Measurements from ENCODE around the gene MAST4.
"Not testable (repeated sequence)": the region's sequence is repeated elsewhere in the genome, so short reads cannot be mapped to it uniquely, and the experiment has no call there.

MAST4 gene

GRCh38 chr5:66744040-66744439, 147.8 kb downstream of the MAST4 start:
- TF ChIP-seq CTCF (IDR thresholded peaks at IDR 0.05; ENCODE audit: unreplicated experiment in 3 of 3), result no peak
- Mint-ChIP-seq H3K27me3 (ENCODE audit: low read depth) (peaks cover 4% of the 10 kb centered on the region), H3K9me3 (peaks cover 15% of the 10 kb centered on the region), H3K27ac (no peak overlapping the region), H3K36me3 (ENCODE audit: low read depth) (peaks cover 6% of the 10 kb centered on the region), H3K4me3 (no peak overlapping the region), H3K4me1 (peaks cover 27% of the 10 kb centered on the region)

- Mint-ChIP-seq H3K27me3 (ENCODE audit: low read depth) (peaks cover 4% of the 10 kb centered on the region), H3K9me3 (peaks cover 20% of the 10 kb centered on the region), H3K4me1 (peaks cover 14% of the 10 kb centered on the region), H3K36me3 (ENCODE audit: low read depth) (peaks cover 16% of the 10 kb centered on the region), H3K4me3 (no peak overlapping the region), H3K27ac (no peak overlapping the region)
- no peak for TF ChIP-seq CTCF (IDR thresholded peaks at IDR 0.05; ENCODE audit: unreplicated experiment in 3 of 3)
These were observed 149.1 kb downstream of the MAST4 start for GRCh38 chr5:66745297-66745696.

- H3K9me3 Mint-ChIP-seq, result peaks cover 23% of the 10 kb centered on the region
- H3K36me3 Mint-ChIP-seq (ENCODE audit: low read depth), result peaks cover 16% of the 10 kb centered on the region
- H3K4me1 Mint-ChIP-seq, result peaks cover 3% of the 10 kb centered on the region
- no peak for TF ChIP-seq CTCF (IDR thresholded peaks at IDR 0.05; ENCODE audit: unreplicated experiment in 3 of 3)
- H3K27me3 Mint-ChIP-seq (ENCODE audit: low read depth), result peaks cover 4% of the 10 kb centered on the region
- H3K27ac Mint-ChIP-seq, result no peak overlapping the region
- H3K4me3 Mint-ChIP-seq, result no peak overlapping the region
These were observed 151.4 kb downstream of the MAST4 start for GRCh38 chr5:66747607-66748006.

GRCh38 chr5:66752668-66753067, 156.5 kb downstream of the MAST4 start:
- H3K36me3 Mint-ChIP-seq (ENCODE audit: low read depth); H3K4me1 Mint-ChIP-seq; H3K4me3 Mint-ChIP-seq; H3K27me3 Mint-ChIP-seq (ENCODE audit: low read depth); H3K27ac Mint-ChIP-seq: not testable (repeated sequence)
- peaks cover 11% of the 10 kb centered on the region for H3K9me3 Mint-ChIP-seq

- Mint-ChIP-seq H3K36me3 (ENCODE audit: low read depth) (no peaks in the 10 kb centered on the region), H3K4me3 (no peak overlapping the region), H3K27me3 (ENCODE audit: low read depth) (peaks cover 5% of the 10 kb centered on the region), H3K4me1 (peaks cover 7% of the 10 kb centered on the region), H3K9me3 (no peaks in the 10 kb centered on the region), H3K27ac (peak overlapping the region; percentile 5 to 70 (median 63))
- peak; percentile 52 to 83 (median 69) for TF ChIP-seq CTCF (IDR thresholded peaks at IDR 0.05; ENCODE audit: unreplicated experiment in 3 of 3)
These were observed 161.1 kb downstream of the MAST4 start for GRCh38 chr5:66757219-66757833.

GRCh38 chr5:66757834-66758371, 161.7 kb downstream of the MAST4 start:
- TF ChIP-seq CTCF (IDR thresholded peaks at IDR 0.05; ENCODE audit: unreplicated experiment in 3 of 3), result no peak
- Mint-ChIP-seq H3K27me3 (ENCODE audit: low read depth) (peaks cover 5% of the 10 kb centered on the region), H3K36me3 (ENCODE audit: low read depth) (no peaks in the 10 kb centered on the region), H3K4me3 (no peak overlapping the region), H3K27ac (no peak overlapping the region), H3K4me1 (peaks cover 7% of the 10 kb centered on the region), H3K9me3 (no peaks in the 10 kb centered on the region)

Measured in nephron (organoid).